HG03064 (cell line): ENCODE results near the gene NLRC5.

Experiments
- ATAC-seq: cut with Tn5 transposase; IDR thresholded peaks from one replicate; pipeline ENCODE4 v1.9.1; 2021; ENCODE audit warnings: low read depth; ENCODE audit not compliant: unreplicated experiment

The NLRC5 gene

GRCh38 chr16:56988948-56989945, at the start of gene NLRC5:
NLRC5 (plus strand) TSS chr16:56989557; CDS start chr16:57020713, 31,156 bp downstream.
- ATAC-seq, result peak; percentile 67

- no peak for ATAC-seq
Measured at GRCh38 chr16:56939801-56940200, 49.6 kb upstream of the NLRC5 start.

GRCh38 chr16:56941092-56941491, 48.3 kb upstream of the NLRC5 start:
- no peak for ATAC-seq

- ATAC-seq, result no peak
Measured at GRCh38 chr16:56941856-56942331, 47.5 kb upstream of the NLRC5 start.

GRCh38 chr16:56943761-56944375, 45.5 kb upstream of the NLRC5 start:
- no peak for ATAC-seq

GRCh38 chr16:56944954-56945839, 44.2 kb upstream of the NLRC5 start:
- no peak for ATAC-seq

- no peak for ATAC-seq
Measured at GRCh38 chr16:56945847-56946527, 43.4 kb upstream of the NLRC5 start.

- ATAC-seq, result no peak
Measured at GRCh38 chr16:56946767-56947603, 42.4 kb upstream of the NLRC5 start.

- ATAC-seq, result no peak
Measured at GRCh38 chr16:56947604-56947995, 41.8 kb upstream of the NLRC5 start.

GRCh38 chr16:56948234-56948633, 41.1 kb upstream of the NLRC5 start:
- ATAC-seq, result no peak

- no peak for ATAC-seq
Measured at GRCh38 chr16:56950051-56950450, 39.3 kb upstream of the NLRC5 start.

- no peak for ATAC-seq
Measured at GRCh38 chr16:56950455-56950854, 38.9 kb upstream of the NLRC5 start.

- ATAC-seq, result no peak
Measured at GRCh38 chr16:56950881-56951771, 38.2 kb upstream of the NLRC5 start.

GRCh38 chr16:56953006-56953405, 36.4 kb upstream of the NLRC5 start:
- ATAC-seq, result no peak

- no peak for ATAC-seq
Measured at GRCh38 chr16:56956076-56956475, 33.3 kb upstream of the NLRC5 start.

- ATAC-seq, result no peak
Measured at GRCh38 chr16:56956756-56957155, 32.6 kb upstream of the NLRC5 start.

- ATAC-seq, result no peak
Measured at GRCh38 chr16:56960681-56961281, 28.6 kb upstream of the NLRC5 start.

- no peak for ATAC-seq
Measured at GRCh38 chr16:56961386-56961785, 28.0 kb upstream of the NLRC5 start.
